ENCODE data around the gene GDPD3.

GDPD3 gene

DNA sequence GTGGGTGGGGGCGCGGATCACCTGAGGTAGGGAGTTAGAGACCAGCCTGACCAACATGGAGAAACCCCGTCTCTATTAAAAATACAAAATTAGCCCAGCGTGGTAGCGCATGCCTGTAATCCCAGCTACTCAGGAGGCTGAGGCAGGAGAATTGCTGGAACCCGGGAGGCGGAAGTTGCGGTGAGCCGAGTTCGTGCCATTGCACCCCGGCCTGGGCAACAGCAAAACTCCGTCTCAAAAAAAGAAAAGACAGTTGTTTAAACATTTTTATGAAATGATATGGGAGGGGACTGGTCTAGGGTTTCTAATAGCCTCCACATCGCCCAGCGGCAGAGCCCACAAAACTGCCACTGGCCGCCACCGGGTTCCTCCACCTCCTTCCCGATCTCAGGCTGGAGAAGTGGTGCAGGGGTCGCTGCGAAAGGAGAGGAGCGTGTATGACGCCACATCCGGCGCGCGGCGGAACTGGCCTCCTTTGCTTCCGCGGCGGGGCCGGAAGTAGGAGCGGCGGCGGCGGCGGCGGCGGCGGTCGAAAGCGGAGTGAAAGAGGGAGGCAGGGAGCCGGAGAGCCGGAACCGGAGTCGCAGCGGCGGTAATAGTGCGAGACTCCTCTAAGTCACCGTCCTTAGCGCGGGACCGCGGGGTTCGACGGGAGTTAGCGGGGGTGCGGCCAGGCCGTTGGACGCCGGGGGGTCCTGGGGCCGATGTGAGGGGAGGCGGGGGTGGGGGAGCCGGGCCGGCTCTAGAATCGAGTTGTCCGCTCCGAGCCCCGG, 37.6 kb downstream of the GDPD3 start, which contains the start of gene PPP4C:
Gene PPP4C, plus strand, starts transcription at position 492 of the 773 bp plus-strand sequence. CDS start 384 bp downstream, outside the sequence.
- DNase-seq: peak; percentile 94 to 96 (median 95)

DNA sequence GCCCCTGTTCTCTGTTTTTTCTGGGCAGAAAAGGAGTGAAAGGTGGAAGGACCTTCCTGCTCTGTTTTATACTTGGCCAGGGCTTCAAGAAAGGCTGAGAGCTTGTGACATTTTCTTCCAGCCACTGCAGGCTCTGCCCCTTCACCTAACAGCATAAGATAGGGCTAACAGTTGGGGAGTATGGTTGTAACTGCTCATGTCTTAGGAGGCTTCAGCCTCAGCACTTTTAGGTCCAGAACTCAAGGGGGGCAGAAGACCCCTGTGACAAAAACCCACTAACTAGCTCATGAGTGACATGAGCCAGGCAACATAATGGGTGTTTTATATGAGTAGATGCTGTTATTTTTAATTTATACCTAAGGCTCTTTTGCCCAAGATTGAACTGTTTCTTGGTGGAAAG, 42.8 kb downstream of the GDPD3 start:
- DNase-seq: no peak

GRCh38 chr16:30069611-30070462, 43.5 kb downstream of the GDPD3 start:
- no peak for DNase-seq

DNA sequence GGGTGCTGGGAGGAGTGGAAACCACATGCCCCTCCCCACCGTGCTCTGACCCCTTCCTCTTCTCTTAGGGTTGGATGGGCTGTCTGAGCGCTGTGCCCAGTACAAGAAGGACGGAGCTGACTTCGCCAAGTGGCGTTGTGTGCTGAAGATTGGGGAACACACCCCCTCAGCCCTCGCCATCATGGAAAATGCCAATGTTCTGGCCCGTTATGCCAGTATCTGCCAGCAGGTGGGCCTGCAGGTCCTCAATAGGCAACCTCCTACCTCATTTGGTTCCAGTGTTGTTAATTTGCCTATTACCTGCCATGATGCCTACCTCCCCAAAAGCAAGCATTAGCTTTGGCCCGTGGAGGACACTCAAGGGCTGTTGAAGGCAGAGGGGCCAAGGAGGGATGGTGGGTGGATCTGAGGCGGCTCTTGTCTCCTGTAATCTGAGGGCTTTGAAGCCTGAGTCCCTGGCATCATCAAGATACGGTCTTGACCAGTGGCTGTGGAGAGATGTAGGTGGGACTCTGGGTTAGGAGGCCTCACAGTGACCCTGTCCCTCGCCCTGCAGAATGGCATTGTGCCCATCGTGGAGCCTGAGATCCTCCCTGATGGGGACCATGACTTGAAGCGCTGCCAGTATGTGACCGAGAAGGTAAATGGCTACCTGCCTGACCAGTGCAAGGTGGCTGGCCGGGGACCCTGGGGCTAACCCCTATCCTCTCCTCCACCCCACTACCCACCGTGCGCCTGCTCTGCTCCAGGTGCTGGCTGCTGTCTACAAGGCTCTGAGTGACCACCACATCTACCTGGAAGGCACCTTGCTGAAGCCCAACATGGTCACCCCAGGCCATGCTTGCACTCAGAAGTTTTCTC, 44.4 kb downstream of the GDPD3 start:
- peak in 2 of 3 donors; percentile 48 to 61 for DNase-seq

- no peak for DNase-seq
Measured at GRCh38 chr16:30068333-30068732, 45.0 kb downstream of the GDPD3 start.

GRCh38 chr16:30067584-30067916, 45.8 kb downstream of the GDPD3 start:
- no peak for DNase-seq

- peak; percentile 46 to 58 (median 50) for DNase-seq
Measured at GRCh38 chr16:30066761-30067583, 46.4 kb downstream of the GDPD3 start.

DNA sequence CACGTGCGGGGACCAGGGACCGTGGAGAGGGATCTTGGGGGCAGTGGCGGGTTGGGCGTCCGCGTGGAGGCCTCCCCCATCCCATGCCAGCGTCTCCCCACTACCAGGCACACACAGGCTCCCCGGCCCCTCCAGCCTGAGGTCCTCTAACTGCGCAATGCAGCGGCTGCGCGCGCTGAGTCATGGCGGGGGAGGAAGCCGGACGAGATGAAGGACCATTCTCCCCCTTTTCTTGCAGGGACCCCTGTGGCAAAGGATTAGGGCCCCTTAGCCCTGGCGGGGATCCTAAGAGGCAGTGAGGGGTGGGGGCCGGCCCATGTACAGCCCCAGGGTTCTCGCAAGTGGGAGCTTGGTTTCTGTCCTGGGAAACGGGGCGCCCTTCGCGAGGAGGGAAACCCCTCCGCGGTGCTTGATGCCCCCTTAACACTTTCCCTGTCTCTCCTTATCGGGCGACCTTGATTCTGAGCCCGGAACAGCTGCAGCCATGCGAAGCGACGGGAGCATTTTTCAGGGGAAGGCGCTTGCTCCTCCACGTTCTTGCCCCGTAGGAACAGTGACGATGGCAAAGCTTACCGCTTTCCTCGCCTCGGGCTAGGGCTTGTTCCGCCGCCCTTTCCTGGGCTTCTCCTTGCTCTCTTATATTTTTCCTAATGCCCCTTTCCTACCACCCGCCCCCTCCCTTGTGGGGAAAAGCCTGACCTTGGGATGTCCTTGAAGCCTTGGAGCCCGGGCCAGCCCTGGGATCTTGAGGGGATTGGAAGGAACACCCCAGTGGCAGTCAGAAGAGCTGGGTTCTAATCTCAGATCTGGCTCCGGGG, 47.2 kb downstream of the GDPD3 start:
- DNase-seq: peak; percentile 78 to 87 (median 83)

DNA sequence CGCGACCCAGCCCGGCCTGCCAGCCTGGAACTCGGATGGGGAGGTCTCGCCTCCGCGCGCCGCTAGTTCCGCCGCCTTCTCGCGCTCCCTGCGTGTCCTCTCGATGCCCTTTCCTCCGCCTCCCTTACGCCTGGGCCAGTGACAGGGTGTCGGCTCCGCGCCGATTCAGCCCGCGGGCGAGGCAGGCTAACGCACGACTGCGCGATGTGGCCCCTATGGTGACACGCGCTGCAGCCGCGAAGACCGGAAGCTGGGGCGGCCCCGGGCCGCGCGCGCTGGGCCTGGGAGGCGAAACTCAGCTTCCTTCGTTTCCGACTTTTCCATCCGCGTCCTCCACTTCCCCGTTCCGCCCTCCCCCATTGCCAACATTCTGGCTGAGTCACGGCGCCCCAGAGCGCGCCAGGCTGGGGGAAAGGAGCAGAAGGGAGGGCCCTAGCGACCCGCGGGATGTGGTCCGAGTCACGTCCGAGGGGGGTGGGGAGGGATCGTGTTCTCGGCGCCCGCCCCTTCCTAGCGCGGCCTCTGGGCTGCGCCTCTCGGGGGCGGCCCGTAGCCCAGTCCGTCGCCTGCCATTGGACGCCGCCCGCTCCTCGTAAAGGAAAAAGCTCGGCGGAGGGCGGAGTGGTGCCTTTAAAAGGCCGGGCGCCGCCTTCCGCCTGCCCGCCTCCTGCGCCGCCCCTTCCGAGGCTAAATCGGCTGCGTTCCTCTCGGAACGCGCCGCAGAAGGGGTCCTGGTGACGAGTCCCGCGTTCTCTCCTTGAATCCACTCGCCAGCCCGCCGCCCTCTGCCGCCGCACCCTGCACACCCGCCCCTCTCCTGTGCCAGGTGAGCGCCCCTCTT, 48.0 kb downstream of the GDPD3 start, which contains the start of gene ALDOA:
Gene ALDOA, plus strand, starts transcription at position 659 of the 841 bp plus-strand sequence. CDS start 1,138 bp downstream, outside the sequence.
- DNase-seq: peak; percentile 99

- DNase-seq: no peak
Measured at GRCh38 chr16:30064729-30065101, 48.6 kb downstream of the GDPD3 start.

DNA sequence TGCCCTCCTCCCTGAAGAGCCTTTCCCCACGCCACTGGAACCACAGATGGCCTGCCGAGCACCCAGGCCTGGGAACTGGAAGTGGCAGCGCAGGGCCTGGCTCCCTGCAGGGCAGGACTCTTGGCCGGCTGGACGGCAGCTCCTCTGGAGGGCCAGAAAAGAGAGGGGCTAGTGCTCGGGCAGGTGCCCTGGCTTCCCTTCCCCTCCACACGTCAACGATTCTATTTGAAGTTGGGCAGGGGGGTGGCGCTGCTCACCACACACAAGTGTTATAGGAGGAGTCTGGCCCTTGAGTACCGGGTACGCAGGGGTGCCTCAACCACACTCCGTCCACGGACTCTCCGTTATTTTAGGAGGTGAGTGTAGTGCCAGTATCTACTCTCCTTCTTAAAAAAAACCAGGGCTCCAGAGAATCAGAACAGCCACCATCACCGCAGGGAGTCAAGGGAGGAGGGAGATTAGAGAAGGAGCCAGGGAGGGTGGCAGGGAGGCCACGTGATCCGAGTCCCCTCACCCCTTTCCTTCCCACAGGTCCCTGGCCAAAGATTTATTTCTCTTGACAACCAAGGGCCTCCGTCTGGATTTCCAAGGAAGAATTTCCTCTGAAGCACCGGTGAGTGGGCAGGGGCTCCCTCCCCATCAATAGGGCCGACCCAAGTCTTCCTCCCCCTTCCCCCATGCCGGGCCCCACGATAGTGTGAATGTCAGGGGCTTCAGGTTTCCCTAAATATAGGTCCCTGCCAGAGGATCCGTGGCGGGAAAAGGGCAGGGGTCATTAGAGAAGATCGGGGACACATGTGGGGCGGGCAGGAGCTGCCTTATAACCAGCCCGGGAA, 49.2 kb downstream of the GDPD3 start:
- DNase-seq: peak; percentile 52 to 71 (median 53)

DNA sequence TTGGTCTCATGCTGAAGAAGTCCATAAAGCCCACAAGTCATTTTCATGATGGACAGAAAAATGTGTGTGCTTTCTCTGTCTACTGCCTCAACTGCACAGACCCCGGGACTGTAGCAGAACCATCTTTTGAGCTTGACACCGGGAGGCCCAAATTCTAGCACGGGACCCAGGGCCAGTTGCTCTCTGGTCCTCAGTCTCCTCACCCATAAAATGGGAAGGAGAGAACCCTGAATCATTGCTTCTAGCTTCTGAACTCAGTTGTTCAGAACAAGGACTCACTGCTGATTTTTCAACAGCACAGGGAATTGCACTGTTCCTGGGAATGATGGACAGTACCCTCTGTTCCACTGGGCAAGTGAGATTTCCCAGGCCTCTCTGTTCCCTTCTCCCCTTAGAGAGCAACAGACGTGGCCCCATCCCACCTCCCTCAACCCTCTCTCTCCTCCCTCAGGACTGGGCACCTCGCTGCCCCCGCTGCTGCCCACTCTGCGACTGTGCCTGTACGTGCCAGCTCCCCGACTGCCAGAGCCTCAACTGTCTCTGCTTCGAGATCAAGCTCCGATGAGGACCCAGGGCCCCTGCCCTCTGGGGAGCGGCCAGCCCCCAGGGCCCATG, 50.0 kb downstream of the GDPD3 start:
- no peak for DNase-seq

DNA sequence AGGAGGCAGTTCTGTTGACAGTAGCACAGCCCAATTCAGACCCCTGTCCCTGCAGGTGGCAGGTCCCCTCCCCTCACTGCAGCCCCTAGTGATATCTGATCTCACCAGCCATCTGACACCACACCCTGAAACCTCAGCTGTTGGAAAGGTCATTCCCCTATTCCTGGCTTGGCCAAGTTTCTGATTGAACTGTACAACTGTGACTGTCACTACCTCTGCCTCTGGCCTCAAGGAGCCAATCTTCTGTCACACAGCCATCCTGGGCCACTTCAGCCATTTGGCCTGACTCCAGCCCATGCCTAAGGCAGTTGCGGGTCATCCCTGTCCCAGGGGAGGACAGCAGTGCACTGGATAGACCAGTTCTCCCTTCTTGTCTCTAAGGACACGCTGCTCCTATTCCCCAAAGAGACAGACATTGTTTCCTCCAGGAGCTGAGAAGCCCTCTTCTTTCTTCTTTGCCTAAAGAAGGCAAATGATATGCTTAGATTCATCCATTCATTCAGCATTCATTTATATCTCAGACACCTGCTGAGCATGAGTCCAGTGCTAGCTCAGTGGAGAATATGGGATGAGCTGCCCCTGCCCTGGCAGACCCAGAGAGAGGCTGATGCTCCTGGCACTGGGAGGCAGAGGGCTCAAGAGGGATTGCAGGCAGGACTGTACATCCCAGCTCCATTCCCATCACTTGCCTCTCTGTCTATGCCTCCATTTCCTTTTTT, 52.3 kb downstream of the GDPD3 start:
- DNase-seq: no peak

GRCh38 chr16:30060346-30060745, 53.0 kb downstream of the GDPD3 start:
- DNase-seq: no peak

DNA sequence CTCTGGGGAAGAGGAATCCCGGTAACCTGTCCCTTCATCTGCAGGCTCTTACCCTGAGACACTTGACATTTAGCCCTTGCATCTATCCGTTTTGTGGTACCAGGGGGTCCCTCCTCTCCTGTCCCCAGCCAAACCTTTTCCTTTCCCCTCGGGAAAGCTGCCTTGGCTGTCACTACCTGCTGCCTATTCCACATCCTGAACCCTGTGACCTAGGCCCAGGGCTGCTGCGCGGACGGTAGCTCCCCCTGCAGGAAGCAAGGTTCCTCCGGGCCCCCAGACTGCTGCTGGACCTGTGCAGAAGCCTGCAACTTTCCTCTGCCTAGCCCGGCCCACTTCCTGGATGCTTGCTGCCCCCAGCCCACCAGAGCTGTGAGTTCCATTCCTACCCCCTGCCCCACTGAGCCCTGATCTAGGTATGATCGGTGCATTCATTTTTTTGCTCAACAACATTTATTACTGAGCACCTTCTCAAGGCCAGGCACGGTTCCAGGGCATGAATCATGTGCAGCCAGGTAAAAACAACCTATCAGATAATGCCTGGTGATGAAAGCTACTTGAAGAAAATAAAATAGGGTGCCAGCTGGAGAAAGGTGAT, 58.3 kb downstream of the GDPD3 start:
- DNase-seq: peak; percentile 49 to 73 (median 54)
